Stomach (tissue), 9 donors: ENCODE data around the gene IFITM10. TPM values are rescaled to one million over a fixed set of nuclear protein-coding genes. Genes with fewer than 3 reads are reported as not detected.

Source experiments
- DNase-seq, 2 donors: peaks; one replicate each; pipeline versions ENCODE4 v3.0.0 to v3.0.0-alpha.2; 2013 to 2019
- H3K27ac ChIP-seq, 5 donors: fragments of 200-600 bp in 4 of 5; sonication (generic) in 4 of 5; one replicate each; pipeline ENCODE4 v1.5.1; 2013 to 2019; ENCODE audit warnings: mild to moderate bottlenecking in 1 of 5, moderate library complexity in 1 of 5
- H3K27me3 ChIP-seq, 3 donors: fragments of 200-600 bp; sonication (generic); one replicate each; pipeline ENCODE4 v1.5.1; 2017 to 2019; ENCODE audit warnings: mixed run types in 1 of 3
- H3K36me3 ChIP-seq, 4 donors: fragments of 200-600 bp; sonication (generic); 1 replicate in 3 of 4; 2 replicates in 1 of 4; pipeline ENCODE4 v1.5.1; 2016 to 2019
- H3K4me1 ChIP-seq, 4 donors: fragments of 200-600 bp; sonication (generic); one replicate each; pipeline ENCODE4 v1.5.1; 2016 to 2019
- H3K4me3 ChIP-seq, 4 donors: fragments of 200-600 bp; sonication (generic) in 3 of 4; one replicate each; pipeline ENCODE4 v1.5.1; 2016 to 2019; ENCODE audit warnings: mild to moderate bottlenecking in 1 of 4
- H3K9me3 ChIP-seq, 4 donors: fragments of 200-600 bp; sonication (generic); one replicate each; pipeline ENCODE4 v1.5.1; 2016 to 2019
- CTCF ChIP-seq, 7 experiments: fragments of 450-650 bp in 4 of 7; fragments of 200-600 bp in 3 of 7; sonication (generic) in 3 of 7; IDR thresholded peaks; one replicate each; pipeline ENCODE4 v1.5.1; 2016 to 2019; ENCODE audit warnings: antibody characterized with exemption in 7 of 7, control low read depth in 2 of 7, mild to moderate bottlenecking in 1 of 7
- EP300 ChIP-seq: sonication (generic); formaldehyde crosslinking; IDR thresholded peaks from one replicate; pipeline ENCODE4 v1.6.1; 2017; ENCODE audit warnings: antibody characterized with exemption
- POLR2A ChIP-seq, 4 donors: fragments of 450-650 bp; IDR thresholded peaks; one replicate each; pipeline ENCODE4 v1.6.1; 2016; ENCODE audit warnings: antibody characterized with exemption in 4 of 4, control low read depth in 2 of 4, mild to moderate bottlenecking in 1 of 4, moderate library complexity in 1 of 4
- POLR2AphosphoS5 ChIP-seq, 3 donors: sonication (generic); formaldehyde crosslinking; IDR thresholded peaks; one replicate each; pipeline ENCODE4 v1.6.1; 2016; ENCODE audit warnings: antibody characterized with exemption in 3 of 3
- WGBS, 5 donors: extraction: QIAGEN DNeasy Blood & Tissue Kit in 3 of 5; methylation state at CpG; one replicate each; pipeline versions ENCODE4 v1.1.5 to v1.1.7; 2013 to 2018; 5-methylcytosine and 5-hydroxymethylcytosine counted together
- intact Hi-C: fragments of 100-400 bp; cut with DNase I; formaldehyde crosslinking; loops from one replicate; pipeline ENCODE4 v1.15.1; 2023; ENCODE audit warnings: low total_unique reads
- polyA plus RNA-seq, 3 donors: library from polyadenylated mRNA; stranded (reverse); fragments of 200-250 nt; gene quantifications; one replicate each; pipeline ENCODE4 v1.2.3, GENCODE V29; 2013
- total RNA-seq, 5 donors: library from RNA; depleted of rRNA; stranded (reverse); fragments of >200 nt; gene quantifications; one replicate each; pipeline versions ENCODE4 v1.1.0 to v1.2.3, GENCODE V29; 2014 to 2016
- donor health status: healthy with polysubstance abuse.
- donor health status: Bipolar disorder and iron deficiency.
- donor health status: healthy.

IFITM10 gene
- total and polyA plus RNA-seq, 8 donors = 0.19 to 1.1 (median 0.84) TPM; not detected in 4

GRCh38 chr11:1757861-1758610 is 7.6 kb upstream of the IFITM10 start:
- H3K36me3 ChIP-seq = peaks cover 43 to 85% (median 84%) of the 10 kb centered on the region in 4 donors
- peak overlapping the region in 4 of 5 donors; percentile 46 to 98 (median 94) for H3K27ac ChIP-seq
- peak in 1 of 2 donors; percentile 48 for DNase-seq
- 52 to 67% (median 63%) methylated on average over 11 to 17 of the region's 17 CpGs for WGBS, 5 donors
- H3K27me3 ChIP-seq = no peaks in the 10 kb centered on the region
- TF ChIP-seq POLR2A (IDR thresholded peaks at IDR 0.05) = no peak
- no peak for TF ChIP-seq EP300
- TF ChIP-seq POLR2AphosphoS5 (IDR thresholded peaks at IDR 0.05) = no peak
- TF ChIP-seq CTCF (IDR thresholded peaks at IDR 0.05) = no peak
- intact Hi-C loops = no loop called here
- H3K4me1 ChIP-seq = peaks cover 60 to 95% (median 85%) of the 10 kb centered on the region in 4 donors
- peak overlapping the region in 2 of 4 donors; percentile 96 to 97 for H3K4me3 ChIP-seq
- H3K9me3 ChIP-seq = no peaks in the 10 kb centered on the region

- no peaks in the 10 kb centered on the region for H3K9me3 ChIP-seq
- peaks cover 59 to 95% (median 82%) of the 10 kb centered on the region in 4 donors for H3K4me1 ChIP-seq
- peak overlapping the region in 4 of 5 donors; percentile 3 to 98 (median 52) for H3K27ac ChIP-seq
- no peak for DNase-seq
- H3K27me3 ChIP-seq = no peaks in the 10 kb centered on the region
- H3K36me3 ChIP-seq = peaks cover 53 to 95% (median 94%) of the 10 kb centered on the region in 4 donors
- TF ChIP-seq EP300 = no peak
- no peak for TF ChIP-seq POLR2A (IDR thresholded peaks at IDR 0.05)
- TF ChIP-seq CTCF (IDR thresholded peaks at IDR 0.05) = no peak
- no peak for TF ChIP-seq POLR2AphosphoS5 (IDR thresholded peaks at IDR 0.05)
- WGBS, 5 donors = 67 to 85% (median 77%) methylated on average over 24 to 41 of the region's 41 CpGs
- intact Hi-C loops = no loop called here
- peak overlapping the region in 1 of 4 donors; percentile 8 for H3K4me3 ChIP-seq
Measured at GRCh38 chr11:1756791-1757771, 6.7 kb upstream of the IFITM10 start.

- peaks cover 54 to 94% (median 91%) of the 10 kb centered on the region in 4 donors for H3K36me3 ChIP-seq
- TF ChIP-seq CTCF (IDR thresholded peaks at IDR 0.05) (no peak), EP300 (no peak), POLR2AphosphoS5 (IDR thresholded peaks at IDR 0.05) (no peak), POLR2A (IDR thresholded peaks at IDR 0.05) (no peak)
- 38 to 76% (median 49%) methylated on average over 12 to 16 of the region's 16 CpGs for WGBS, 5 donors
- H3K27ac ChIP-seq = peak overlapping the region in 3 of 5 donors; percentile 23 to 98 (median 95)
- peak overlapping the region in 1 of 4 donors; percentile 8 for H3K4me3 ChIP-seq
- peak; percentile 42 to 82 for DNase-seq
- H3K27me3 ChIP-seq = no peaks in the 10 kb centered on the region
- intact Hi-C loops = no loop called here
- peaks cover 53 to 95% (median 80%) of the 10 kb centered on the region in 4 donors for H3K4me1 ChIP-seq
- H3K9me3 ChIP-seq = no peaks in the 10 kb centered on the region
Measured at GRCh38 chr11:1755692-1756561, 5.5 kb upstream of the IFITM10 start.
